GM18517 (cell line): ENCODE results near the gene PNPLA7.
"Not testable (repeated sequence)": the region's sequence is repeated elsewhere in the genome, so short reads cannot be mapped to it uniquely, and the experiment has no call there.

Experiments used
- ATAC-seq: cut with Tn5 transposase; IDR thresholded peaks from one replicate; pipeline ENCODE4 v1.9.1; 2021; ENCODE audit warnings: mild to moderate bottlenecking, moderate library complexity; ENCODE audit not compliant: unreplicated experiment

The PNPLA7 gene

DNA sequence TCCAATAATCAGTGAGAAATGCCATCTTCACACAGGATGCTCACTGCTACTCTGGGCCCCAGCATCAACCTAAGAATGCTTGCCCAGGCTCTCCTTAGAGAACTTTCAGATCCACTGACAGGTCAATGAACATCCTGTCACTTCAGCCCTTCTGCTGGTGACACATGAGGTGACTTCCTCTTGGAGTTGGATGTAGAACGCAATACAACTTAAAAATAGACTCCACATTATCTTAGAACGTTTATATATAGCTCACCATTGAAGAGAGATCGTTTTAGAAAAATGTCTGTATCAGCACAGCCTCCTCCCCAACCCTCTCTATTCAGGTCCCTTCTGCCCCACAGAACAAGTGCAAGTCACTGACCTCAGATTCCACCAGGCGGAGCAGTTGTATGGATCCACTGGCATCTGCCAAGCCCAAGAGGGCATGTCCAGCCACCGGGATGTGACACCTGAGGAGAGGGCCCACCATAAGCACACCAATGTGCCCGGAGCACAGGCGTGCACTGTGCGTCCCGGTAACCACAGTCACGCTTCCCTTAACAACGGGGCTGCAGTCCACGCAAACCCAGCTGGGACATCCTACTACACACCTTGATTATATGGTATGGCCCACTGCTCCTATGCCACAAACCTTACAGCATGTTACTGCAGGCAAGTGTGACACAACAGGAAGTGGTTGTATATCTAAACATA, 25.7 kb upstream of the PNPLA7 start:
- ATAC-seq: no peak

DNA sequence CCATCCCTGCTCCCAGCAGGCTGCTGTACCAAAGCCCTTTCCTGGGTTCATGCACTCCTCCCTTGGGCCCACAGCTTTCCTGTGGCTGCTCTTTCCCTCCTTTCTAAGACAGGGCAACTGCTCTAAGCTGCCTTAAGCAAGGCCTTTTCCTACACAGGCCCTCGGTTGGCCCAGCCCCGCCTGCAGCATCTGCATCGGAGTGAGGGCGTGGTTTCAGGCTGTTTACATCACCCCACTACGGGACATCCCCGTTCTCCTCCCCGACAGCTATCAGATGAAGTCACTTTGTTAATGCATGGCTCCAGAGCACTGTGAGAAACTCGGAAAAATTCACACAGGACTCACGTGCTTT, 25.1 kb upstream of the PNPLA7 start:
- ATAC-seq: no peak

DNA sequence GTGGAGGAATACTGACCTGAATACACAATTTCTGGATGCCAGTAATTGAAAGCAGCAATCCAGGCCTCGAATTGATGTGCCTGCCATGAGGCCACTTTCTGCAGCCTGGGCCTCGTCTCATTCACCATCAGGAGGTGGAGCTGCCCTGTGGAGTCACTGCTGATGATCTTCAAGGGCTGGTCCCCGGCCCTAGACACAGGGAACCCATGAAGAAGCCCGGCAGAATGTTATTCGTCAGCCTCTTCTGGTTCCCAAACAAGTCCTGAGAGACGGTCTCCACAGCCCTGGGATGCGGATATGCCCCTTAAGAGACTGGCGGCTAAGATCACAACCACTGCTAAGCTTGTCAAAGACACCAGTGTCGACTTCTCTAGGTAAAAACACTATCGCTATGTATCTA, 24.0 kb upstream of the PNPLA7 start:
- ATAC-seq: no peak

DNA sequence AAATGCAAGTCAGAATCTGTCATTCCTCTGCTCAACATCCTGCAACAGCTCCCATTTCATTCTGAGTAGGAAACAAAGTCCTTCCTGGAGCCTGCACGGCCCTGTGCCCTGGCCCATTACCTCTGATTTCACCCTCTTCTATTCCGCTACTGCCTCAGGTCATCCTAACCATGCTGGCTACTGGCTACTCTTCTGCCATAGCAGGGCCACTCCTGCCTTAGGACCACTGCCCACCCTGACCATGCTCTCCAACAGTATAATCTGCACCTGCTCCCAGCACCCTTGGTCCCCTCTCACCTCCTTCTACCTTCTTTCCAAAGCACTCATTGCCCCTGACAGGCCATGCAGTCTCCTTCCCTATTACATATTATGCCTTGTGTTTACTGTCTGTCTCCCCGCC, 20.4 kb upstream of the PNPLA7 start:
- ATAC-seq: no peak

DNA sequence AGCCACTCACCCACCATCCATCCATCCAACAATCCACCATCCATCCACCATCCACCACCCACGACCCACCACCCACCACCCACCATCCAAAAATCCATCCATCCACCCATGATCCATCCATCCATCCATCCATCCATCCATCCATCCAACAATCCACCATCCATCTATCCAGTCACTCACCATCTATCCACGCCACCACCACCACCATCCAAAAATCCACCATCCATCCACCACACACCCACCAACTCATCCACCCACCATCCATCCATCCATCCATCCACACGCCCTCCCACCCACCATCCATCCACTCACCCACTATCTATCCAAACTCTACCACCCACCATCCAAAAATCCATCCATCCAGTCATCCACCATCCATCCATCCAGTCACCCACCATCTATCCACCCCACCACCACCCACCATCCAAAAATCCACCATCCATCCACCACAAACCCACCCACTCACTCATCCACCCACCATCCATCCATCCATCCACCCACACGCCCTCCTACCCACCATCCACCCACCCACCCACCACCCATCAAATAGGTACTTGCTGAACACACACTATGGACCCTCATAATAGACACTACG, 19.5 kb upstream of the PNPLA7 start:
- ATAC-seq: no peak

DNA sequence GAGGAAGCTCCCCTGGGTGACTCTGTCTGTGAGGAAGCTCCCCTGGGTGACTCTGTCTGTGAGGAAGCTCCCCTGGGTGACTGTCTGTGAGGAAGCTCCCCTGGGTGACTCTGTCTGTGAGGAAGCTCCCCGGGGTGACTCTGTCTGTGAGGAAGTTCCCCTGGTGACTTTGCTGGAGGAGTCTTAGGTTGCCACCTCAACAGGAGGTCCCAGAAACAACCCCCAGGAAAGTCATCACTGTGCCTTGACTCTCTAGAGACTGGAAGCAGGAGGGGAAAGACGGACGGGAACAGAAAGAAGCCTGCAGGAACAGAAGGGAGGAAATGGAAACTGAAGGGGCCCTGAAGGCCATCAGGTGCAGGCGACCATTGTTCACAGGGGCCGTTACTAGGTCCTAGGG, 18.2 kb upstream of the PNPLA7 start:
- ATAC-seq: not testable (repeated sequence)

DNA sequence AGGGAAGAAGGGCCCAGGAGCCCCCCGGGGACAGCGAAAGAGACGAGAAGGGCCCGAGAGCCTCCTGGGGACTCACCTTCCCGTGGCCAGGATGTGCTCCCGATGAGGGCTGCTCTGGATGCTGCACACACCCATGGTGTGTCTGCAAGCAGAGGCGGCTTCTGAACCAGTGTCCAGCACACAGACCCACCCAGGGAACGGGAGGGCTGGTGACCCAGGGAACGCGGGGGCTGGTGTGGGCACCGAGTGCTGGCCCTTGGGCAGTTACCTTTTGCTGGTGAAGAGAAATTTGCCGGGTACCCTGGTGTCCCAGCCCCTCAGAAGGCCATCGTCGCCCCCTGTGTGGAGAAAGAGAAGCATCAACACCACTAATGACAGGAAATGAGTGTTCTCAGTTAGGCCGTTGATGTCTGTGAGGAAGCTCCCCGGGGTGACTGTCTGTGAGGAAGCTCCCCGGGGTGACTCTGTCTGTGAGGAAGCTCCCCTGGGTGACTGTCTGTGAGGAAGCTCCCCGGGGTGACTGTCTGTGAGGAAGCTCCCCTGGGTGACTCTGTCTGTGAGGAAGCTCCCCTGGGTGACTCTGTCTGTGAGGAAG, 14.7 kb upstream of the PNPLA7 start:
- no peak for ATAC-seq

DNA sequence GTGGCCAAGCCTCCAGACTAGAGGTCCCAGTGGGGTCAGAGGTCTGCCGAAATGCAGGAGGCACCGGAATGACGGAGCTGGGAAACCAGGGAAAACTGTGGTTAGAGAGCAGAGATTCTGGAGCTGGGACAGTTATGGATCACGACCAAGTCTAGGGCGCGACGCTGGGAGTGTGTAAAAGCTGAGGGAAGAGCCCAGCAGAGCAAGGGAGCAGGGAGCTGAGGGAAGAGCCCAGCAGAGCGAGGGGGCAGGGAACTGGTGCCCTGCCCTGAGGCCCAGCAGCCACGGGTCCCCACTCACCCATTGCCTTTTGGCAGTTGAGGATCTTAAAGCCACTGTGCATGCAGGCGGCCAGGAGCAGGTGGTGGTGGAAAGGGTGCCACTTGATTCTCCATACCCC, 13.9 kb upstream of the PNPLA7 start:
- no peak for ATAC-seq

DNA sequence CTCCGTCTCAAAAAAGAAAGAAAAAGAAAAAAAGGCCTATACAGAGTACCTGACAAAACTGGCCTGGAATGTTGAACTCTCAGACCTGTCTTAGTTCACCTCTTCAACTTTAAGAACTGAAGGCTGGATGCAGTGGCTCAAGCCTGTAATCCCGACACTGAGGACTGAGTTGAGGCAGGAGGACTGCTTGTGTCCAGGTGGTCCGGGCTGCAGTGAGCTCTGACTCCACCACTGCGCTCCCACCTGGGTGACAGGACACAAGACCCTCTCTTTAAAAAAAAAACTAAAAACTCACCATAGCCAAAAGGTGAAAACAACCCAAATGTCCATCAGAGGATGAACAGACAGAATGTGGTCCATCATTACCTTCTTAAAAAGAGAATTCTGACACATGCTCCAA, 7.9 kb upstream of the PNPLA7 start:
- ATAC-seq: no peak

DNA sequence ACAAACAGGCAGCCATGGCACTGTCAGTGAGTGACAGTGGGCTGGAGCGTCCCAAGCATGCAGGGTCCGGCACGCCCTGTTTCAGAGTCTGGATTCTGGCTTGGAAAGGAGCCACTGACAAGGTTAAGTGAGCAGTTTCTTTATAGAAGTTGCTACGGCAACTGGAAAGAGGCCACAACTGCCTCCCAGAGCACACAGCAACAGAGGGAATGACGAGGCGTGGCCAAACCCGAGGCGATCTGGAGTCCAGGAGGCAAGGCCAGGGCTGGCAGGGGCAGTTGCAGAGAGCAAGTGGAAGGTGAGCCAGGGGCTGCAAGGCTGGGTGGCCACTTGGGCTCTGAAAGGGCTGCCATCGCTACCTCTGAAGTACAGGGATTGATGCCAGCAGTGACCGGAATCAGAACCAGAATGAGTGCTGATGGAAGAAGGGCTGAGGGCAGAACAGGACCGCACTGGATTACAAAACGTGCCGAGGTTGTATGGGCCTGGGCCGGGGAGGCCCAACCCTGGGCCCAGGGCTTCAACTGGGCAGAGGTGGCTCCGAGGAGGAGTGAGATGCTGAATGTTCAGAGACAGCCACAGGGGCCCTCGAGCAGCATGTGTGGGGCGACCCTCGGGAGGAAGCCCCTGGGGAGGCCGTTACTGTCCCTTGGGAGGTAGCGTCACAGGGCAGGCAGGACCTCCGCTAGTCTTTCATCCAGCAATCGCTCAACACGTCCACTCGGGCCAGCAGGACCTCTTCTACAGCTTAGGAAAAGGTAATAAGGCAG, 6.1 kb upstream of the PNPLA7 start:
- ATAC-seq: no peak

DNA sequence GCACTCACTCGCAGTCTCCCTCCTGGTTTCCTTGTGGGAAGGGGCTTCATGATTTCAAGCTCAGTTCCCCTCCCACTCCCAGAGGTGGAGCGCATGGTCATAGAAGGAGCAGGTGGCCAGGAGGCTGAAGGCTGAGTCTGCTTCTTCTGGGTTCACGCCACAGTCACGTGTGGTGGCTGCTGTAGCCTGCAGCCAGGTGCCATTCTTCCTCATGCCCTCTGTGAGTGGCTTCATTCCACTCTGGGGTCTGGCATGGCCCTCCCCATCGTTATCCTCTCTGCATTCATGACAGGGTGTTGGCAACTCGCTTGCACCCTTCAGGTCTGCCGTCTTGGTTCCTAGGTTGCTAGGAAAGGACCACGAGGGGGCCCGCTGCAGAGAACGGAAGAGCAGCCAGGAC, 5.0 kb upstream of the PNPLA7 start:
- no peak for ATAC-seq

DNA sequence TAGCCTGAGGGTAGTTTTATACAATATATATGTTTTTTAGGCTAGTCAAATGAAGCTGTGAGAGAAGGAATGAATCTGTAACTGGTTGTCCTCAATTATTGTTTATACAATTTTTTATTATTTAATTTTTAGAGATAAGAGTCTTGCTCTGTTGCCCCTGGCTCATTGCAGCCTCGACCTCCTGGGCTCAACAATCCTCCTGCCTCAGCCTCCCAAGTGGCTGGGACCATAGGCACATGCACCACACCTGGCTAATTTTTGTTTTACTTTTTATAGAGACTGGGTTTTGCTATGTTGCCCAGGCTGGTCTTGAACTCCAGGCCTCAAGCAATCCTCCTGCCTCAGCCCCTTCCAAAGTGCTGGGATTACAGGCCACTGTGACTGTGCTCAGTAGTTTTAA, 4.1 kb upstream of the PNPLA7 start:
- ATAC-seq: no peak

DNA sequence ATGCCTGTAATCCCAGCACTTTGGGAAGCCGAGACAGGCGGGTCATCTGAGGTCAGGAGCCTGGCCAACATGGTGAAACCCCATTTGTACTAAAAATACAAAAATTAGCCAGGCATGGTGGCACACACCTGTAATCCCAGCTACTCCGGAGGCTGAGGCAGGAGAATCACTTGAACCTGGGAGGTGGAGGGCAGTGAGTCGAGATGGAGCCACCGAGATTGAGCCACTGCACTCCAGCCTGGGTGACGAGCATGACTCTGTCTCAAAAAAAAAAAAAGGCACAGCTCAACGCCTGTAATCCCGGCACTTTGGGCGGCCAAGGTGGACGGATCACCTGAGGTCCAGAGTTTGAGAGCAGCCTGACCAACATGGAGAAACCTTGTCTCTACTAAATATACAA, 3.5 kb upstream of the PNPLA7 start:
- not testable (repeated sequence) for ATAC-seq

DNA sequence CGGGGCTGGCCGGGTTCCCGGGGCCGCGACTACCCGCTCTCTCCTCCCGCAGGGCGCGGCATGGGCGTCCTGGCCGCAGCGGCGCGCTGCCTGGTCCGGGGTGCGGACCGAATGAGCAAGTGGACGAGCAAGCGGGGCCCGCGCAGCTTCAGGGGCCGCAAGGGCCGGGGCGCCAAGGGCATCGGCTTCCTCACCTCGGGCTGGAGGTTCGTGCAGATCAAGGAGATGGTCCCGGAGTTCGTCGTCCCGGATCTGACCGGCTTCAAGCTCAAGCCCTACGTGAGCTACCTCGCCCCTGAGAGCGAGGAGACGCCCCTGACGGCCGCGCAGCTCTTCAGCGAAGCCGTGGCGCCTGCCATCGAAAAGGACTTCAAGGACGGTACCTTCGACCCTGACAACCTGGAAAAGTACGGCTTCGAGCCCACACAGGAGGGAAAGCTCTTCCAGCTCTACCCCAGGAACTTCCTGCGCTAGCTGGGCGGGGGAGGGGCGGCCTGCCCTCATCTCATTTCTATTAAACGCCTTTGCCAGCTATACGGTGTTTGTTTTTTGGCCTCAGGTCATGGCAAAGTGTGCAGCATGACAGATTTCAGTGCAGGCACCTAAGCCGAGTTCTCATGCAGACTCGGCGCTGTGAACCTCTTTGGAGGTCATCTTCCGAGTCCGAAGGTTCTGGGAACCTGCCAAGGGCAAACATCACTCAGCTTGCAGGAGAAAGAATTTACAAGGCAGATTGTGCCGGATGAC, 2.0 kb upstream of the PNPLA7 start:
- peak; percentile 19 for ATAC-seq

DNA sequence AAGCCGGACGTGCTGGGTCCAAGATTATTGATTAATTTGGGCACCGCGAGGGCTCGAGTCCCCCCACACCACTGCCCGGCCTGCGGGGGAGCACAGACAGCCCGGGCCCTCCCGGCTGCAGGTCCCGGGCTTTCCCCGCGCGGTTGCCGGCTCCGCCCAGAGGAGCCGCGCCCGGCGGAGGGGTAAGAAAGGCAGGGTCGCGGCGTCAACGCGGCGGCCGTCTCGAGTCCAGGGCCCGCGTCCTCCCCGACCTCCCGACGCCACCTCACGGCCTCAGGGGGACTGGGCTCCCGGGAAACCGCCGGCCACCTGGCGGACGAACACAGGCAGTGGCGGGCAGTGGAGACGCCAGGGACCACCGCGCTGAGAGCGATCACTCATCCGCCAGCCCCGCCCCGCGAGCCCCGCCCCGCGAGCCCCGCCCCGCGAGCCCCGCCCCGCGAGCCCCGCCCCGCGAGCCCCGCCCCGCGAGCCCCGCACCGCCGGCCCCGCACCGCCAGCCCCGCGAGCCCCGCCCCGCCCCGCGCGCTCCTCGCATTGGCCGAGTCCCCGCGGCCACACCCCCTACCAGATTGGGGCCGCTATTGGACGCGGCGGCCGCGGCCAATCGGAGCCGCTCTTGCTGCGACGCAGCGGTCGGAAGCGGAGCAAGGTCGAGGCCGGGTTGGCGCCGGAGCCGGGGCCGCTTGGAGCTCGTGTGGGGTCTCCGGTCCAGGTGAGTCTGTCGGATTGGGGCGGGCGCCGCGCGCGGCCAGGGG, 1.2 kb upstream of the PNPLA7 start, which contains the start of gene MRPL41:
MRPL41 (plus strand) TSS at position 616 of the 758 bp plus-strand sequence. CDS start 203 bp downstream, outside the sequence.
- ATAC-seq: peak; percentile 55

DNA sequence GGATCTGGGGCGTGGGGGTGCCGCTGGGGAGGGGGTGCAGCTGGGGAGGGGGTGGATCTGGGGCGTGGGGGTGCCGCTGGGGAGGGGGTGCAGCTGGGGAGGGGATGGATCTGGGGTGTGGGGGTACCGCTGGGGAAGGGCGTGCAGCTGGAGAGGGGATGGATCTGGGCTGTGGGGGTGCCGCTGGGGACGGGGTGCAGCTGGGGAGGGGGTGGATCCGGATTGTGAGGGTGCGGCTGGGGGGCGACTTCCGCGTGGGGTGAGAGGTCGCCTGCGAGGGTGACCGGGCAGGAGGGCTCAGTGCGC, 709 bp upstream of the PNPLA7 start:
- ATAC-seq: not testable (repeated sequence)

DNA sequence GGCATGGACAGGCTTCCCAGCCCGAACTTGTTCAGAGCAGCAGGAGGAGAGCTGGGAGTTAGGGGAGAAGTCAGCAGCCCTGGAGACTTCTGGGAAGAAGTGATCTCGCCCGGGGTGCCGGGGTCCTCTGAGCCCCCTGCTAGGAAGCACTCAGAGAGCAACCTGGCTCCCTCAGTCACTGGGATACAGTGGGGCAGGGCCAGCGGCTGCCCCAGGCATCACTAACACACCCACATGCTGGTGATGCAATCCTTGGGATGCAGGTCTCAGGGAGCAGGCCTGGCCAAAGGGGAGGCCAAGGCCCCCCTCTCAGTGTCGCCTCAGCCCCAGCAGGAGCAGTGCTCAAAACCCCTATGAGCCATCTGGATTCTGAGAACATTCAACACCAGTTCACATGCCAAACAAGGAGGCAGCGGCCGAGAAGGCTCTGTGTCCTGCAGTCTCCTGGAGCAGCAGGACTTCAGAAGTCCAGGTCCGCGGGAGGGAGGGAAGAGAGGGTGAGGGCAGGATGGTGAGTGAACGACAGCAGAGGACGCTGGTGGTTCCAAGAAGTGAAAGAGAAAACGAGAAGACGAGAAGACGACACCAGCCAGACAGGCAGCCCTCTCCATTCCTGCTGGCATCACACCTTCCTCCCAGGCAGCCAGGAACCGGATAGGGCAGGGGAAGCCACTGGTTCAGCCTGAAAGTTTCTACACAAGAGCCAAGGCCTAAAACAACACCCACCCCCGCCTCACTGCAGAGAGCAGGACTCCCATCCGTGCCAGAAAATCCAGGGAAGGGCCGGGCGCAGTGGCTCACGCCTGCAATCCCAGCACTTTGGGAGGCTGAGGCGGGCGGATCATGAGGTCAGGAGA, 2.3 kb downstream of the PNPLA7 start:
- ATAC-seq: no peak

DNA sequence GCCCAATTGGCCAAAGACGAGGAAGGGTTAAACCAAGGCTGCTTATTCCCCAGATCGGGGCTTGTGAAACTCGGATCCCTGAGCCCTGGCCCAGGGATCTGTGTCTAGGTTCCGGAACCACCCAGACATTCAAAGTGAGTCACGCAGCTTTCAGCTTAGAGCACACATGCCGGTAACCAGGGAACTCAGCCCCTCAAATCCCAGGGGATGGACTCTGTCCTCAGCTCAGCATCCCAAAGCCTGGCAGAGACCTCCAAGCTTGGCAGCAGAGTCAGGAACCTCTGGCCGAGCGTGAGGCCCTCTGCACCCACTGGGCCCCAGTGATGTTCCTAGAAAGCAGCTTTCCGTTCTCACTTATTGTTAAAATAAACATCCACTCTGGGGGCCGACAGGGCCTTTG, 5.1 kb downstream of the PNPLA7 start:
- no peak for ATAC-seq

DNA sequence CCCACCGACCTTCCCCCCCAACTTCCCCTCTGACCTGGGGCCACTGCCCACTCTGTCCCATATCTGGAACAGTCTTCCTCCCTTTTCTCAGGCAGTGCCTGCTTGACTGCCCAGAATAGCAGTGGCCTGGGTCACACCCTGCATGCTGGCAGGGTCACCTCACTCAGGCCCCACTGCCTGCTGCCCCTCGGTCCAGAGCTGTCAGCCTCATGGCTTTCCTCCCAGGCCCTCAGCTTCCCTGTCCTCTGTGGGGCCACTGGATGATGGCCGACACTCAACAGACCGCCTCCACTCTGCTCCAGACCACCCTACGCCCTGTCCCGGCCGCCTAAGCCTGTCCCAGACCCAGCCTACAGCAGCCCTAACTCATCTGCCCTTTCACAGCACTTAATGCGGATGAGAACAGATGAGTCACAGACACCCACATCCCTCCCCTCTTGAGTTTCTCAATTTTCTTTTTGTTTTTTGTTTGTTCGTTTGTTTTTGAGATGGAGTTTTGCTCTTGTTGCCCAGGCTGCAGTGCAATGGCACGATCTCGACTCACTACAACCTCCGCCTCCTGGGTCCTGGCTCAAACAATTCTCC, 5.9 kb downstream of the PNPLA7 start:
- ATAC-seq: no peak
